Hepatocyte (in vitro differentiated cells): ENCODE data around the gene PIK3CA.

Experiments
- EZH2 ChIP-seq: fragments of 200-600 bp; sonication (generic); IDR thresholded peaks from 2 replicates; pipeline ENCODE4 v1.6.1; 2016; ENCODE audit warnings: antibody characterized with exemption, mild to moderate bottlenecking, borderline replicate concordance
- EZH2phosphoT487 ChIP-seq: fragments of 200-600 bp; sonication (generic); IDR thresholded peaks from one replicate; pipeline ENCODE4 v1.6.1; 2018; ENCODE audit warnings: antibody characterized with exemption, mild to moderate bottlenecking, low read depth, moderate library complexity; ENCODE audit not compliant: unreplicated experiment, severe bottlenecking
- TF ChIP-seq, protein P1 (sequence below): fragments of 200-600 bp; sonication (generic); IDR thresholded peaks from 2 replicates; pipeline ENCODE4 v1.5.1; 2016; ENCODE audit warnings: antibody characterized with exemption, mild to moderate bottlenecking; ENCODE audit not compliant: poor library complexity

DNA sequence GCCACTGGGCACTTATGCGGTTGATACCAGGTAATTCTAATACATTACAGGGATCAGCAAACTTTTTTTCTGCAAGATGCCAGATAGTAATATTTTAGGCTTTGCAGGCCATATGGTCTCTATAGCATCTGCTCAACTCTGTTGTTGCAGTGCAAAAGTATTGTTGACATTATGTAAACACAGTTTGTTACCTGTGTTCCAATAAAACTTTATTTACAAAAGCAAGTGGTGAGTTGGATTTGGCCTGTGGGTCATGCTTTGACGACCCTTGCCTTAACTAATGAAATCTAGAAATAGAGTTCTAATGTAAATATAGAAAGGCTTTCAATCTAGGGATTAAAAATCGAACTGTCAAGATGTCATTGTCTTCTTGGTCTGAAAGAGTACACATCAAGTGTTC, 44.4 kb downstream of the PIK3CA start:
- TF ChIP-seq EZH2: no peak
- TF ChIP-seq, protein P1, sequence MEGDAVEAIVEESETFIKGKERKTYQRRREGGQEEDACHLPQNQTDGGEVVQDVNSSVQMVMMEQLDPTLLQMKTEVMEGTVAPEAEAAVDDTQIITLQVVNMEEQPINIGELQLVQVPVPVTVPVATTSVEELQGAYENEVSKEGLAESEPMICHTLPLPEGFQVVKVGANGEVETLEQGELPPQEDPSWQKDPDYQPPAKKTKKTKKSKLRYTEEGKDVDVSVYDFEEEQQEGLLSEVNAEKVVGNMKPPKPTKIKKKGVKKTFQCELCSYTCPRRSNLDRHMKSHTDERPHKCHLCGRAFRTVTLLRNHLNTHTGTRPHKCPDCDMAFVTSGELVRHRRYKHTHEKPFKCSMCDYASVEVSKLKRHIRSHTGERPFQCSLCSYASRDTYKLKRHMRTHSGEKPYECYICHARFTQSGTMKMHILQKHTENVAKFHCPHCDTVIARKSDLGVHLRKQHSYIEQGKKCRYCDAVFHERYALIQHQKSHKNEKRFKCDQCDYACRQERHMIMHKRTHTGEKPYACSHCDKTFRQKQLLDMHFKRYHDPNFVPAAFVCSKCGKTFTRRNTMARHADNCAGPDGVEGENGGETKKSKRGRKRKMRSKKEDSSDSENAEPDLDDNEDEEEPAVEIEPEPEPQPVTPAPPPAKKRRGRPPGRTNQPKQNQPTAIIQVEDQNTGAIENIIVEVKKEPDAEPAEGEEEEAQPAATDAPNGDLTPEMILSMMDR: no peak
- no peak for TF ChIP-seq EZH2phosphoT487
